Trophoblast cell (in vitro differentiated cells and primary cell): ENCODE results near the gene OCLN.

Source experiments
- DNase-seq, 2 donors: peaks; one replicate each; pipeline ENCODE4 v3.0.0-alpha.2; 2016
- H2AFZ ChIP-seq: 2 replicates; pipeline ENCODE4 v1.6.1; 2013; ENCODE audit warnings: low read length, moderate library complexity, mild to moderate bottlenecking; ENCODE audit not compliant: insufficient read depth, poor library complexity
- H2AK5ac ChIP-seq: 2 replicates; pipeline ENCODE4 v1.6.1; 2013; ENCODE audit warnings: mild to moderate bottlenecking, low read length
- H2BK120ac ChIP-seq: 2 replicates; pipeline ENCODE4 v1.6.1; 2013; ENCODE audit warnings: low read length, mild to moderate bottlenecking, moderate library complexity; ENCODE audit not compliant: insufficient read depth, poor library complexity
- H2BK12ac ChIP-seq: 2 replicates; pipeline ENCODE4 v1.6.1; 2013; ENCODE audit warnings: mild to moderate bottlenecking, low read length, moderate library complexity
- H2BK5ac ChIP-seq: 2 replicates; pipeline ENCODE4 v1.6.1; 2013; ENCODE audit warnings: low read length, low read depth, moderate library complexity, mild to moderate bottlenecking; ENCODE audit not compliant: poor library complexity
- H3K14ac ChIP-seq: 2 replicates; pipeline ENCODE4 v1.6.1; 2013; ENCODE audit warnings: mild to moderate bottlenecking, low read length
- H3K18ac ChIP-seq: 2 replicates; pipeline ENCODE4 v1.6.1; 2013; ENCODE audit warnings: mild to moderate bottlenecking, low read length
- H3K23ac ChIP-seq: 2 replicates; pipeline ENCODE4 v1.6.1; 2013; ENCODE audit warnings: low read length
- H3K27ac ChIP-seq: 2 replicates; pipeline ENCODE4 v1.5.1; 2013; ENCODE audit warnings: low read depth, mild to moderate bottlenecking, inconsistent platforms, low read length, moderate library complexity
- H3K27me3 ChIP-seq: 2 replicates; pipeline ENCODE4 v1.6.1; 2013; ENCODE audit warnings: inconsistent platforms, mild to moderate bottlenecking, low read length, moderate library complexity; ENCODE audit not compliant: insufficient read depth
- H3K36me3 ChIP-seq, 2 experiments: 1 replicate in 1 of 2; 2 replicates in 1 of 2; pipeline ENCODE4 v1.6.1; 2013; ENCODE audit warnings: low read length in 2 of 2, mild to moderate bottlenecking in 2 of 2, moderate library complexity in 1 of 2; ENCODE audit not compliant: insufficient read depth in 2 of 2, control insufficient read depth in 1 of 2
- H3K4ac ChIP-seq: 2 replicates; pipeline ENCODE4 v1.6.1; 2013; ENCODE audit warnings: low read depth, mild to moderate bottlenecking, low read length, moderate library complexity
- H3K4me1 ChIP-seq, 2 experiments: 1 replicate in 1 of 2; 2 replicates in 1 of 2; pipeline ENCODE4 v1.6.1; 2013; ENCODE audit warnings: low read length in 2 of 2, mild to moderate bottlenecking in 2 of 2, moderate library complexity in 1 of 2; ENCODE audit not compliant: insufficient read depth in 2 of 2, control insufficient read depth in 1 of 2
- H3K4me2 ChIP-seq: 2 replicates; pipeline ENCODE4 v1.6.1; 2013; ENCODE audit warnings: inconsistent platforms, mild to moderate bottlenecking, low read length, moderate library complexity
- H3K4me3 ChIP-seq: 2 replicates; pipeline ENCODE4 v1.5.1; 2013; ENCODE audit warnings: mild to moderate bottlenecking, low read depth, low read length, inconsistent platforms
- H3K79me1 ChIP-seq: one replicate; pipeline ENCODE4 v1.6.1; 2013; ENCODE audit warnings: low read length
- H3K79me2 ChIP-seq: 2 replicates; pipeline ENCODE4 v1.6.1; 2013; ENCODE audit warnings: low read length, mild to moderate bottlenecking; ENCODE audit not compliant: control insufficient read depth, insufficient read depth, poor library complexity
- H3K9ac ChIP-seq: 2 replicates; pipeline ENCODE4 v1.6.1; 2013; ENCODE audit warnings: mild to moderate bottlenecking, low read length
- H3K9me3 ChIP-seq: 2 replicates; pipeline ENCODE4 v1.6.1; 2013; ENCODE audit warnings: low read depth, mild to moderate bottlenecking, control low read depth, inconsistent platforms, low read length; ENCODE audit not compliant: insufficient read depth
- H4K12ac ChIP-seq: 2 replicates; pipeline ENCODE4 v1.6.1; 2013; ENCODE audit warnings: low read depth, mild to moderate bottlenecking, low read length, moderate library complexity
- H4K8ac ChIP-seq: 2 replicates; pipeline ENCODE4 v1.6.1; 2013; ENCODE audit warnings: low read depth, mild to moderate bottlenecking, low read length, moderate library complexity
- H4K91ac ChIP-seq: one replicate; pipeline ENCODE4 v1.6.1; 2013; ENCODE audit warnings: low read depth, mild to moderate bottlenecking, low read length, moderate library complexity
- WGBS: extraction: QIAGEN DNeasy Blood & Tissue Kit; methylation state at CpG from one replicate; pipeline ENCODE4 v1.1.7; 2013; ENCODE audit warnings: missing lambda C conversion rate; ENCODE audit not compliant: insufficient read length, insufficient coverage; ENCODE audit errors: extremely low coverage; 5-methylcytosine and 5-hydroxymethylcytosine counted together

Gene OCLN

DNA sequence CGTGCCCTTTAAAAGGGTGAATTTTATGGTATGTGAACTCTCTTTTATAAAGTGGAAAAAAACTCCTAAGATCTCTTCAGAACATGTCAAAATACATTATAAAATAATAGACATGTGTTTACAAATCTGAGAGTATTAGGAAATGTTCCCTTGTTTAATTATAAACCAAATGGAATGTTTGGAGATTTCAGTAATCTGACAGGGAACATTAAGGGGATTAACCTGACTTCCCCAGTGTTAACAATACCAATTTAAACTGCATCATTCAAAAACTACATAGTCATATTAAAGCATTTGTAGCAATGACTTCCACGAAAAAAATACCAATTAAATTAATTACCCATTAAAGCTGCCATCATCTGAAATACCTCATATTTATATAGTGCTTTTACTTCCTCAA is 1.6 kb upstream of the OCLN start:
- peaks cover 0 to 3% of the 10 kb centered on the region in 2 experiments for H3K4me1 ChIP-seq
- no peak overlapping the region for H3K23ac ChIP-seq
- H3K36me3 ChIP-seq: no peaks in the 10 kb centered on the region
- no peak overlapping the region for H4K12ac ChIP-seq
- H3K18ac ChIP-seq: no peak overlapping the region
- no peak overlapping the region for H2BK12ac ChIP-seq
- no peak overlapping the region for H3K4ac ChIP-seq
- H2BK120ac ChIP-seq: no peak overlapping the region
- peaks cover 13% of the 10 kb centered on the region for H3K79me1 ChIP-seq
- H3K14ac ChIP-seq: no peak overlapping the region
- H3K9me3 ChIP-seq: no peaks in the 10 kb centered on the region
- H4K91ac ChIP-seq: no peak overlapping the region
- DNase-seq: no peak
- no peak overlapping the region for H3K4me2 ChIP-seq
- WGBS: 100% methylated on average over 1 of the region's 2 CpGs
- no peak overlapping the region for H2AFZ ChIP-seq
- no peak overlapping the region for H2AK5ac ChIP-seq
- no peak overlapping the region for H4K8ac ChIP-seq
- H3K27me3 ChIP-seq: no peaks in the 10 kb centered on the region
- H3K27ac ChIP-seq: no peak overlapping the region
- no peak overlapping the region for H3K9ac ChIP-seq
- H3K79me2 ChIP-seq: peaks cover 11% of the 10 kb centered on the region
- no peak overlapping the region for H3K4me3 ChIP-seq
- no peak overlapping the region for H2BK5ac ChIP-seq

DNA sequence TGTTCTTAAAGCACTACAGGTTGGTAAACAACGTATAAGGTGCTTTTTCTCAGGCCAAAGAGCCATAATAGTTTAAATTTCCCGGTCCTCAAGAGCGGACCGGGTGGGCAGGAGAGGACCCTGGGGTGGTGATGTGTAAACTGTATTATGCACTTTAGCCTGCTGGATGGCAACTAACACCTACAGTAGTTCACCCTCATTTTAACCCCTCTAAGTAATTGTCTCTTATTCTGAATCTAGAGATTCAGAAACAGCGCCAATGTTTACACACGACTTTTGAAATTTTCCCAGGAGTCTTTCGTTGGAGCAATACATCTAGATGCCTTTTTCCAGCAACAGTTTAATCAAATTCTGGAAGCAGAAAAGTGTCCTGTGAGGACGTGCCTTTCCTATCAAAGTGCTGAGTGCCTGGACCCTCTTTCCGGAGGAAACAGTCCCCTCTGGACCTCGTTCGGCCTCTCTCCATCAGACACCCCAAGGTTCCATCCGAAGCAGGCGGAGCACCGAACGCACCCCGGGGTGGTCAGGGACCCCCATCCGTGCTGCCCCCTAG is 676 bp upstream of the OCLN start:
- no peak overlapping the region for H3K18ac ChIP-seq
- H3K4me3 ChIP-seq: peak overlapping the region; percentile 82
- DNase-seq: no peak
- H3K9me3 ChIP-seq: no peaks in the 10 kb centered on the region
- H2BK120ac ChIP-seq: no peak overlapping the region
- H4K12ac ChIP-seq: no peak overlapping the region
- no peak overlapping the region for H2BK5ac ChIP-seq
- H3K4me2 ChIP-seq: peak overlapping the region; percentile 87
- peak overlapping the region; percentile 87 for H2AFZ ChIP-seq
- H2AK5ac ChIP-seq: no peak overlapping the region
- no peak overlapping the region for H3K27ac ChIP-seq
- no peak overlapping the region for H4K91ac ChIP-seq
- peaks cover 13% of the 10 kb centered on the region for H3K79me1 ChIP-seq
- no peaks in the 10 kb centered on the region for H3K27me3 ChIP-seq
- no peak overlapping the region for H3K4ac ChIP-seq
- H3K14ac ChIP-seq: no peak overlapping the region
- peaks cover 11% of the 10 kb centered on the region for H3K79me2 ChIP-seq
- no peak overlapping the region for H3K9ac ChIP-seq
- H3K36me3 ChIP-seq: no peaks in the 10 kb centered on the region
- peak overlapping the region; percentile 11 for H4K8ac ChIP-seq
- no CpG with 5 or more reads among the region's 17 CpGs for WGBS
- no peak overlapping the region for H2BK12ac ChIP-seq
- peaks cover 0 to 3% of the 10 kb centered on the region in 2 experiments for H3K4me1 ChIP-seq
- no peak overlapping the region for H3K23ac ChIP-seq

DNA sequence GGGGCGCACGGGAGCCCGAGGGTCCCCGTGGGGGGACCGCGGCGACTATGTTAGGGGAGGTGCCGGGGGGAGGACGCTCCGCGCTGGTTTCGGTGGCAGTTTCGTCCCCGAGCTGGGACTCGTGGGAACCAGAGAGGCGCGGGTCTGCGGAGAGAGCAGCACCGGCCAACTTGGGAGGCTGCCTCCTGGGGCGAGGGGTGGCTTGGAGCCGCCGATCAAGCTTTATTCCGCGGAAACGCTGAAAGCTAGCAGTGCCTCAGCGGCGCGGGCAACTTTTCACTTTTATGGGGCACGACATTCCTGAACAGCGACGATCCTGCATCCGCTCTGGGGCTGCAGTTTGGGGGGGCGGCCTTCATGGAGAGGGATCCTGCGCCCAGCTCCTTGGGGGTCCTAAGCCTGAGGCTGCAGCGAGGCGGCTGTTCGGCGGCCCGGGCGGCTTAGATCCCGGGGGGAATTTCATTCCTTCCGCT is 369 bp downstream of the OCLN start:
- Histone ChIP-seq H4K12ac (peak overlapping the region; percentile 48), H3K18ac (peak overlapping the region; percentile 60), H3K79me2 (peaks cover 11% of the 10 kb centered on the region), H4K8ac (peak overlapping the region; percentile 91), H3K4me1 (peaks cover 0 to 3% of the 10 kb centered on the region in 2 experiments), H3K36me3 (no peaks in the 10 kb centered on the region), H3K4me2 (peak overlapping the region; percentile 87), H3K27me3 (no peaks in the 10 kb centered on the region), H3K4ac (no peak overlapping the region), H2AFZ (peak overlapping the region; percentile 87), H2BK120ac (peak overlapping the region; percentile 10), H2BK5ac (peak overlapping the region; percentile 47), H2AK5ac (no peak overlapping the region), H3K14ac (peak overlapping the region; percentile 29), H3K27ac (peak overlapping the region; percentile 33), H3K9ac (peak overlapping the region; percentile 67), H2BK12ac (no peak overlapping the region), H3K23ac (no peak overlapping the region), H3K9me3 (no peaks in the 10 kb centered on the region), H4K91ac (peak overlapping the region; percentile 72), H3K4me3 (peak overlapping the region; percentile 82), H3K79me1 (peaks cover 13% of the 10 kb centered on the region)
- WGBS: no CpG with 5 or more reads among the region's 42 CpGs
- peak in 1 of 2 donors; percentile 13 for DNase-seq

DNA sequence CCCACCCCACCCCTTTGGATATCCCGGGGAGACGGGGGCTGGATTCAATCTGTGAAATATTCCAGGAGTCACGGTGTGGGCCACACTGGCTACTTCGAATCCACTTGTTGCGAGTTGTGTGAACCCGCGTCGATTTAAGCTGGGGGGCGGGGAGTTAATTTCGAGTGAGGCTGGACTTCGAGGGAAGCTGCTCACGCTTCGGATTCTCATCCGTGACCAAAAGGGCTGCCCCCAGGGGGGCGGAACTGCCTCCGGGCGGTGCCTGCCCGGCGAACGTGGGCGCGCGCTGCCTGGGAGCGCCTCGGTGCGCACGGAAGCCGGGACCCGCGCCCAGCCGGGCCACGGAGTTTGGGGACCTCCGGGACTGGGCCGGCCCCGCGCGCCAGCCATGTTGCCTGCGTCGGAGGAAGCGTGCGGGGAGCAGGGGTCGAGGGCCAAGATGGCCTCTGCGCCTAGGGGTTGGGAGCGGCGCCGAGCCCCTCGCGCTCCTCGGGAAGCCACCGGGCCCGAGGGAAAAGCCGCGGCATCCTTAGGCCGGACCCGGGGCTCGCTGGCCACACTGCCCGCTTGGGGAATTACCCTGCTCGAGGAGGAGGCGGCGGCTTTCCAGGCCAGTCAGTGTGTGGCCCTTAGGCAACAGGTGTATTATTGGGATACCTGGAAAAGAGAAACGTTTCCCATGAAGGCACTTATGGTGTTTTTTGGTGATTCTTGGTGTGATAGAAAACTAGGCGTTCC is 975 bp downstream of the OCLN start:
- peaks cover 11% of the 10 kb centered on the region for H3K79me2 ChIP-seq
- DNase-seq: peak in 1 of 2 donors; percentile 30
- peak overlapping the region; percentile 87 for H3K4me2 ChIP-seq
- H2BK5ac ChIP-seq: peak overlapping the region; percentile 47
- peak overlapping the region; percentile 50 for H3K4ac ChIP-seq
- peak overlapping the region; percentile 38 for H3K9ac ChIP-seq
- no peak overlapping the region for H3K23ac ChIP-seq
- peaks cover 0 to 3% of the 10 kb centered on the region in 2 experiments for H3K4me1 ChIP-seq
- H2BK12ac ChIP-seq: no peak overlapping the region
- no peaks in the 10 kb centered on the region for H3K9me3 ChIP-seq
- no CpG with 5 or more reads among the region's 62 CpGs for WGBS
- peak overlapping the region; percentile 86 for H3K18ac ChIP-seq
- H3K36me3 ChIP-seq: no peaks in the 10 kb centered on the region
- peaks cover 13% of the 10 kb centered on the region for H3K79me1 ChIP-seq
- peak overlapping the region; percentile 5 for H3K27ac ChIP-seq
- peak overlapping the region; percentile 75 for H2BK120ac ChIP-seq
- H4K8ac ChIP-seq: peak overlapping the region; percentile 91
- H4K12ac ChIP-seq: peak overlapping the region; percentile 28
- peak overlapping the region; percentile 72 for H4K91ac ChIP-seq
- H3K14ac ChIP-seq: peak overlapping the region; percentile 83
- peak overlapping the region; percentile 82 for H3K4me3 ChIP-seq
- peak overlapping the region; percentile 87 for H2AFZ ChIP-seq
- H2AK5ac ChIP-seq: no peak overlapping the region
- H3K27me3 ChIP-seq: no peaks in the 10 kb centered on the region
